Choroid plexus epithelial cell (primary cell): ENCODE measurements around the gene KLHL25.
"Not testable (repeated sequence)": the region's sequence is repeated elsewhere in the genome, so short reads cannot be mapped to it uniquely, and the experiment has no call there.

Experiments
- DNase-seq: peaks from one replicate; pipeline ENCODE4 v3.0.0-alpha.2; 2010; ENCODE audit warnings: low read depth
- H3K4me3 ChIP-seq: 2 replicates; pipeline ENCODE4 v1.5.1; 2011; ENCODE audit warnings: low read depth, mild to moderate bottlenecking, control low read depth, low read length, moderate library complexity
- CTCF ChIP-seq: conservative IDR thresholded peaks from 2 replicates; pipeline ENCODE4 v1.5.1; 2011; ENCODE audit warnings: low read depth, mild to moderate bottlenecking, control low read depth, inconsistent platforms, low read length, moderate library complexity

Gene KLHL25

GRCh38 chr15:85837011-85837433 is 42.3 kb upstream of the KLHL25 start:
- no peak overlapping the region for H3K4me3 ChIP-seq
- no peak for TF ChIP-seq CTCF
- peak; percentile 38 for DNase-seq

GRCh38 chr15:85834651-85835050 is 39.9 kb upstream of the KLHL25 start:
- no peak for TF ChIP-seq CTCF
- DNase-seq, result no peak
- no peak overlapping the region for H3K4me3 ChIP-seq

GRCh38 chr15:85832394-85832793 is 37.7 kb upstream of the KLHL25 start:
- TF ChIP-seq CTCF, result no peak
- no peak overlapping the region for H3K4me3 ChIP-seq
- no peak for DNase-seq

- H3K4me3 ChIP-seq, result no peak overlapping the region
- peak; percentile 79 for DNase-seq
- TF ChIP-seq CTCF, result peak; percentile 88
Measured at GRCh38 chr15:85831415-85832113, 36.8 kb upstream of the KLHL25 start.

GRCh38 chr15:85829754-85830153 is 35.0 kb upstream of the KLHL25 start:
- DNase-seq, H3K4me3 ChIP-seq: not testable (repeated sequence)

GRCh38 chr15:85828874-85829273 is 34.1 kb upstream of the KLHL25 start:
- H3K4me3 ChIP-seq, result no peak overlapping the region
- TF ChIP-seq CTCF, result no peak
- DNase-seq, result no peak

- DNase-seq, result no peak
- H3K4me3 ChIP-seq, result no peak overlapping the region
- no peak for TF ChIP-seq CTCF
Measured at GRCh38 chr15:85828126-85828525, 33.4 kb upstream of the KLHL25 start.
